ENCODE results near the gene RAB3IL1.

DNA sequence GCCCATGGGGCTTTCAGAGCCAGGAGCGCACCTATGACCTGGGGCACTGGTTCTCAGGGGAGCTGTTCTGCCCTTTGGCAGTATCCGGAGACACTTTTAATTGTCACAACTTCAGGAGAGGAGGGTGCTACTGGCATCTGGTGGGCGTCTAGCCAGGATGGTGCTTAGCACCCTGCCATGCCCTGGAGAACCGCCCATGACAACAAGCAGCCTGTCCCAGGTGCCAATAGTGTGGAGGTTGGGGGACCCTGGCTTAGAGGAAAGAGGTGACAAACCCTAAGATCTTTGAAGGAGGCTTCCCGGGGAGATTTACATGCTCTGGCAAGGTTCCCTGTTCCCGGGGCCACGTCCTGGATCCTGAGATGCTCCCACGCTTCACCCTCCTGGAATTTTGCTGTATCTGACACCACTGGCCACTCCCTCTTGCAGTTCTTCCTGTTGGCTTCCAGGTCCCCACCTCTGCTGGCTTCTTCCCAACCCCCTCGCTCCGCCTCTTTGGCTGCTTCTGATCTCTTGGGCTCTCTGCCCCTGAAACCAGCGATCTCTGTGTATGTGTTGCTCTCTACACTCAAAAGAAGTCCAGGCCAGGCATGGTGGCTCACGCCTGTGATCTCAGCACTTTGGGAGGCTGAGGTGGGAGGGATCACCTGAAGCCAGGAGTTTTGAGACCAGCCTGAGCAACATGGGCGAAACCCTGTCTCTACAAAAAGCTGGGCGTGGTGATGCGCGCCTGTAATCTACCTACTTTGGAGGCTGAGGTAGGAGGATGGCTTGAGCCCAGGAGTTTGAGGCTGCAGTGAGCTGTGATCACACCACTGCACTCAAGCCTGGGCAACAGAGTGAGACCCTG lies 57.1 kb downstream of the RAB3IL1 start:
- TF ChIP-seq, protein P1, sequence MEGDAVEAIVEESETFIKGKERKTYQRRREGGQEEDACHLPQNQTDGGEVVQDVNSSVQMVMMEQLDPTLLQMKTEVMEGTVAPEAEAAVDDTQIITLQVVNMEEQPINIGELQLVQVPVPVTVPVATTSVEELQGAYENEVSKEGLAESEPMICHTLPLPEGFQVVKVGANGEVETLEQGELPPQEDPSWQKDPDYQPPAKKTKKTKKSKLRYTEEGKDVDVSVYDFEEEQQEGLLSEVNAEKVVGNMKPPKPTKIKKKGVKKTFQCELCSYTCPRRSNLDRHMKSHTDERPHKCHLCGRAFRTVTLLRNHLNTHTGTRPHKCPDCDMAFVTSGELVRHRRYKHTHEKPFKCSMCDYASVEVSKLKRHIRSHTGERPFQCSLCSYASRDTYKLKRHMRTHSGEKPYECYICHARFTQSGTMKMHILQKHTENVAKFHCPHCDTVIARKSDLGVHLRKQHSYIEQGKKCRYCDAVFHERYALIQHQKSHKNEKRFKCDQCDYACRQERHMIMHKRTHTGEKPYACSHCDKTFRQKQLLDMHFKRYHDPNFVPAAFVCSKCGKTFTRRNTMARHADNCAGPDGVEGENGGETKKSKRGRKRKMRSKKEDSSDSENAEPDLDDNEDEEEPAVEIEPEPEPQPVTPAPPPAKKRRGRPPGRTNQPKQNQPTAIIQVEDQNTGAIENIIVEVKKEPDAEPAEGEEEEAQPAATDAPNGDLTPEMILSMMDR (IDR thresholded peaks at IDR 0.05) = no peak
- TF ChIP-seq POLR2A (IDR thresholded peaks at IDR 0.05) (no peak), EP300 (IDR thresholded peaks at IDR 0.05) (no peak)

All from stomach (tissue), 4 donors.